GM12878 (cell line): ENCODE results near the gene GRIFIN. TPM values are rescaled to one million over a fixed set of nuclear protein-coding genes. Genes with fewer than 3 reads are reported as not detected.
A peak's percentile ranks its signal among the peaks of the same experiment; 100 is the strongest.

Source experiments
- ATAC-seq: fragments of 200-7000 bp; cut with Tn5 transposase; 3 replicates; pipeline ENCODE4 v1.9.1; 2020; ENCODE audit warnings: mild to moderate bottlenecking, moderate library complexity
- BruUV-seq: library from RNA; stranded (reverse); fragments of 400-500 nt; replicated peaks from 2 replicates; lab custom pipeline; 2021; lab: Mats Ljungman, UMichigan
- CTCF ChIA-PET: fragments of 300-600 bp; sonication (Branson Sonifier 250); formaldehyde crosslinking; extraction: SDS; loops from one replicate; lab custom pipeline; 2021; ENCODE audit warnings: inconsistent platforms; lab: Yijun Ruan, JAX
- POLR2A ChIA-PET: fragments of 350-600 bp; formaldehyde crosslinking; extraction: SDS; loops from one replicate; lab custom pipeline; 2021; ENCODE audit warnings: inconsistent platforms; lab: Charles Lee
- RAD21 ChIA-PET: fragments of 300-600 bp; sonication (Branson Sonifier 250); formaldehyde crosslinking; loops from one replicate; lab custom pipeline; 2023; ENCODE audit warnings: antibody characterized with exemption; ENCODE audit not compliant: unreplicated experiment; lab: Charles Lee
- SMC1A ChIA-PET: fragments of 300-600 bp; sonication (Branson Sonifier 250); formaldehyde crosslinking; loops from one replicate; lab custom pipeline; 2023; ENCODE audit not compliant: unreplicated experiment, uncharacterized antibody; lab: Charles Lee
- DNase-seq: peaks from one replicate; pipeline ENCODE4 v3.0.0-alpha.2; 2011; ENCODE audit warnings: low read depth, low spot score
- FAIRE-seq: peaks from 3 replicates; lab custom pipeline; 2011; peaks lifted over from hg19 to GRCh38; lab: Jason Lieb, UNC
- H2AFZ ChIP-seq: 2 replicates; pipeline ENCODE4 v1.6.0; 2011; ENCODE audit warnings: low read depth, low read length, control low read depth; ENCODE audit not compliant: control insufficient read depth
- H3K27ac ChIP-seq: 2 replicates; pipeline ENCODE4 v1.5.1; 2011; ENCODE audit warnings: control low read depth; ENCODE audit not compliant: control insufficient read depth, insufficient read depth
- H3K27me3 ChIP-seq, 2 experiments: replicated peaks in 1 of 2; 2 replicates each; pipeline versions ENCODE4 v1.6.0 to v1.6.1; 2011; ENCODE audit warnings: low read length in 1 of 2; ENCODE audit not compliant: control insufficient read depth in 2 of 2, insufficient read depth in 2 of 2
- H3K36me3 ChIP-seq, 2 experiments: 2 replicates each; pipeline ENCODE4 v1.5.1; 2011; ENCODE audit warnings: low read length in 1 of 2; ENCODE audit not compliant: control insufficient read depth in 2 of 2, insufficient read depth in 2 of 2
- H3K4me1 ChIP-seq: 2 replicates; pipeline ENCODE4 v1.6.1; 2011; ENCODE audit warnings: mild to moderate bottlenecking, low read length, moderate library complexity, mixed read lengths; ENCODE audit not compliant: control insufficient read depth, insufficient read depth
- H3K4me2 ChIP-seq: 2 replicates; pipeline ENCODE4 v1.6.0; 2011; ENCODE audit warnings: control low read depth; ENCODE audit not compliant: control insufficient read depth, insufficient read depth
- H3K4me3 ChIP-seq: fragments of 200-600 bp; sonication (generic); 2 replicates; pipeline ENCODE4 v1.5.1; 2016
- H3K79me2 ChIP-seq: 2 replicates; pipeline ENCODE4 v1.6.0; 2011; ENCODE audit warnings: low read length; ENCODE audit not compliant: control insufficient read depth, insufficient read depth
- H3K9ac ChIP-seq: 2 replicates; pipeline ENCODE4 v1.8.0; 2011; ENCODE audit warnings: low read length, control low read depth, mixed read lengths; ENCODE audit not compliant: control insufficient read depth, insufficient read depth
- H3K9me3 ChIP-seq: replicated peaks from 3 replicates; pipeline ENCODE4 v1.5.1; 2011; ENCODE audit warnings: mild to moderate bottlenecking, low read length; ENCODE audit not compliant: control insufficient read depth, insufficient read depth
- H4K20me1 ChIP-seq: 2 replicates; pipeline ENCODE4 v1.6.0; 2011; ENCODE audit not compliant: control insufficient read depth, insufficient read depth
- BHLHE40 ChIP-seq, 2 experiments: fragments of 450-650 bp in 1 of 2; IDR thresholded peaks; 2 replicates each; pipeline ENCODE4 v1.6.1; 2011 to 2017; ENCODE audit warnings: low read depth in 2 of 2, borderline replicate concordance in 1 of 2, improper control_type of control experiment in 1 of 2, low read length in 1 of 2, mild to moderate bottlenecking in 1 of 2
- CHD1 ChIP-seq: IDR thresholded peaks from 2 replicates; pipeline ENCODE4 v1.6.1; 2012; ENCODE audit warnings: low read depth, low read length, improper control_type of control experiment
- IRF4 ChIP-seq: IDR thresholded peaks from 2 replicates; pipeline ENCODE4 v1.6.1; 2011; ENCODE audit warnings: low read depth, low read length
- NR2F1 ChIP-seq: fragments of 450-650 bp; conservative IDR thresholded peaks from 2 replicates; pipeline ENCODE4 v1.6.1; 2017; ENCODE audit warnings: mild to moderate bottlenecking
- RAD21 ChIP-seq: IDR thresholded peaks from 2 replicates; pipeline ENCODE4 v1.6.1; 2011; ENCODE audit warnings: mild to moderate bottlenecking, low read depth, low read length, moderate library complexity; ENCODE audit not compliant: insufficient read depth
- SMAD5 ChIP-seq: IDR thresholded peaks from 2 replicates; pipeline ENCODE4 v1.6.1; 2016; ENCODE audit warnings: antibody characterized with exemption, low read depth
- SMC3 ChIP-seq: IDR thresholded peaks from 2 replicates; pipeline ENCODE4 v1.6.1; 2011; ENCODE audit warnings: low read length, improper control_type of control experiment, borderline replicate concordance
- SRF ChIP-seq, 2 experiments: IDR thresholded peaks; 2 replicates each; pipeline ENCODE4 v1.6.1; 2011; ENCODE audit warnings: low read depth in 2 of 2, low read length in 2 of 2, mild to moderate bottlenecking in 1 of 2, moderate library complexity in 1 of 2
- SUPT20H ChIP-seq: IDR thresholded peaks from 2 replicates; pipeline ENCODE4 v1.6.1; 2011; ENCODE audit warnings: low read depth, mild to moderate bottlenecking, low read length, moderate library complexity, borderline replicate concordance; ENCODE audit not compliant: control insufficient read depth
- TCF12 ChIP-seq: IDR thresholded peaks from 2 replicates; pipeline ENCODE4 v1.6.1; 2011; ENCODE audit warnings: low read depth, mild to moderate bottlenecking, low read length
- TCF3 ChIP-seq: IDR thresholded peaks from 2 replicates; pipeline ENCODE4 v1.6.1; 2012; ENCODE audit warnings: low read depth, mild to moderate bottlenecking, low read length, borderline replicate concordance; ENCODE audit not compliant: insufficient read depth
- ZNF274 ChIP-seq: IDR thresholded peaks from one replicate; pipeline ENCODE4 v1.8.0; 2011; ENCODE audit not compliant: insufficient read length, insufficient read depth
- WGBS: methylation state at CpG from one replicate; pipeline ENCODE4 v1.1.6; 2016; ENCODE audit warnings: low lambda C conversion rate; ENCODE audit not compliant: insufficient replicate concordance, insufficient coverage; ENCODE audit errors: missing lambda C conversion rate; 5-methylcytosine and 5-hydroxymethylcytosine counted together
- in situ Hi-C: fragments of 300-500 bp; cut with MboI; formaldehyde crosslinking; loops from 9 replicates; pipeline ENCODE4 v1.14.3; 2018; ENCODE audit warnings: mixed read lengths
- intact Hi-C: fragments of 100-400 bp; cut with micrococcal nuclease; formaldehyde crosslinking; loops from one replicate; pipeline ENCODE4 v1.14.2; 2022; ENCODE audit not compliant: unreplicated experiment
- polyA plus RNA-seq, 11 experiments: library from polyadenylated mRNA; depleted of rRNA in 4 of 11; unstranded in 6 of 11; stranded (reverse) in 5 of 11; fragments of >200 nt; fragmentation: Nextera tagmentation in 4 of 11; fragmentation: Illumina TruSeq in 1 of 11; extraction: Ambion mirVana in 4 of 11; extraction: Trizol in 1 of 11; gene quantifications; 1 replicate in 1 of 11; 2 replicates in 10 of 11; pipeline versions ENCODE4 v1.2.1 to v1.2.3, GENCODE V29; 2011 to 2016; ENCODE audit warnings: inconsistent platforms in 2 of 11, missing spikeins in 2 of 11, low read depth in 1 of 11
- total RNA-seq, 4 experiments: library from RNA; depleted of rRNA in 3 of 4; stranded (reverse); fragments of >200 nt in 3 of 4; fragmentation: Illumina TruSeq in 1 of 4; extraction: Trizol in 1 of 4; gene quantifications; 2 replicates each; pipeline versions ENCODE4 v1.2.1 to v1.2.3, GENCODE V29; 2013 to 2021
- TF ChIP-seq, protein P1 (sequence below): fragments of 450-650 bp; IDR thresholded peaks from 2 replicates; pipeline ENCODE4 v1.6.1; 2017; ENCODE audit warnings: mild to moderate bottlenecking
- TF ChIP-seq, protein P2 (sequence below): IDR thresholded peaks from 2 replicates; pipeline ENCODE4 v1.6.1; 2012; ENCODE audit warnings: low read depth, low read length, improper control_type of control experiment
- TF ChIP-seq, protein P3 (sequence below), 3 experiments: IDR thresholded peaks in 2 of 3; conservative IDR thresholded peaks in 1 of 3; 2 replicates each; pipeline ENCODE4 v1.5.1; 2011; ENCODE audit warnings: low read depth in 3 of 3, low read length in 3 of 3, mild to moderate bottlenecking in 3 of 3, control low read depth in 2 of 3, moderate library complexity in 2 of 3, inconsistent platforms in 1 of 3, mixed read lengths in 1 of 3; ENCODE audit not compliant: control insufficient read depth in 2 of 3, insufficient read depth in 1 of 3; ENCODE audit errors: extremely low read depth in 1 of 3

GRIFIN gene
- total and polyA plus RNA-seq, 10 of the 15 experiments (the other 5 are each of a cell fraction or from before 2014, with no cell fraction given), result not detected

DNA sequence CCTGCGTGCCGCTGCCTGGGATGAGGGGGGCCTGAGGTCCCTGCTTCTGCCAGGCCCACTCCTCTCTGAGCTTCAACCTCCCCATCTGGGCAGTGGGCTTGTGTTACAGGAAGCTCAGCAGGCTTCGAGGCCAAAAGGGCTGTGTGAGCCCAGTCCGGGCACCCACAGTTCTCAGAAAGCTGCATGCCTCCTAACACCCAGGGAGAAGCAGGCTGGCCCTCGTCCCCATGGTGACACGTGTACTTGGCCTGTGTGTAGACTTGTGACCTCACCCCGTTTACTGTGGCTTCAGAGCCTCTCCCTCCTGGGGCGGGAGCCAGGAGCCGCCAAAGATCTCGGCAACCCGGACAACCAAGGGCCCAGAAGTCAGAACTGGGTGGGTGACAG is 2.2 kb upstream of the GRIFIN start (continued):
- TF ChIP-seq SUPT20H, result no peak
- no peak for TF ChIP-seq ZNF274

DNA sequence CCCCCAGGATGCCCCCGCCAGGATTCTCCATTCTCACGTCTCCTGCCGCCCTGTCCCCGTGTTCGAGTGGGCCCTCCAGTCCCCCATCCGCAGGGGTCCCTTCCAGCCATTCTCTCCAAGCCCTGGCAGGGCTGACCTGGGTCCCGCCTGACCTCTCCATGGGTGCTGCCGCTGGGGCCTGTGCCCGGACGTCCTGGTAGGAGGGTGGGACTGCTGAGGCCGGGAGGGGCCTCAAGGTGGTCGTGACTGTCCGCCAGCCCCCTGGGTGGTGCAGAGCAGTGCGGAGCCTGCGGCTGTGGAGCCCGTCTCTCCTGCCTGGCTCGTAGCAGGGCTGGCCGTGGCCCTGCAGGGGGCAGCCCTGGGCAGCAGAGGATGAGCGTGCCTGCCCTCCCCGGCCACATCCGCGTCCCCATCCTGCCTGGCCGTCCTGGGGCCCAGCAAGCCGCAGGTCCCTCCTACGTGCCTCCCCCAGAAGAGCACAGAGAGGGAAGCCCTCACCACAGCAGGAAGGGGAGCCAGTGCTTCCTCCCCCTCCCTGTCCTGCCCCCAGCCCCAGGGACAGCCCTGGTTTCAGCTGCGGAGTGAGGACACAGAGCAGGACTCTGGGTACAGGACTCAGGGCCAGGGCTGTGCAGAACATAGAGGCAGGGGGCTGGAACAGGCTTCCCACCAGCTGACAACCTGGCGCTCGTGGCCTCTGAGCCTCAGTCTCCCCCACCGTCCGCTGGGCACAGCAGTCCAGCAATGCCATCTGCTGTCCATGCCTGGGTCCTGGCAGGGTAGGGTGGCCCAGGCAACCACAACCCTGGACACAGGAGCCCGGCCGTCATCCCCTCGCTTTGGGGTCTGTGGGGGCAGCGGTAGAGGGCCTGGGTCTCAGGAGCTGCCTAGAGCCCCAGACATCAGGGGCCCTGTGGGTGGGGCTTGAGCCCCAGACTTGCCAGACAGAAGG is 1.5 kb upstream of the GRIFIN start:
- Histone ChIP-seq H3K79me2 (no peaks in the 10 kb centered on the region), H4K20me1 (no peaks in the 10 kb centered on the region), H3K4me2 (no peak overlapping the region), H3K27ac (no peak overlapping the region), H2AFZ (no peak overlapping the region), H3K9ac (no peak overlapping the region), H3K9me3 (no peaks in the 10 kb centered on the region; the same call in 2 of the 3 replicates), H3K4me3 (no peak overlapping the region), H3K4me1 (no peaks in the 10 kb centered on the region)
- ChIA-PET POLR2A (no interaction called here), SMC1A (no interaction called here), RAD21 (interaction anchor here (1.0 to 1.4 kb wide), 2 partner anchors 9 to 202 kb away, joined by 3 to 5 read pairs; no protein-coding TSS in a partner anchor)
- in situ Hi-C loops, result no loop called here
- BruUV-seq, result no TSS peak
- intact Hi-C loops, result no loop called here
- FAIRE-seq, result no peak
- no peak for TF ChIP-seq SMAD5
- TF ChIP-seq, protein P1, sequence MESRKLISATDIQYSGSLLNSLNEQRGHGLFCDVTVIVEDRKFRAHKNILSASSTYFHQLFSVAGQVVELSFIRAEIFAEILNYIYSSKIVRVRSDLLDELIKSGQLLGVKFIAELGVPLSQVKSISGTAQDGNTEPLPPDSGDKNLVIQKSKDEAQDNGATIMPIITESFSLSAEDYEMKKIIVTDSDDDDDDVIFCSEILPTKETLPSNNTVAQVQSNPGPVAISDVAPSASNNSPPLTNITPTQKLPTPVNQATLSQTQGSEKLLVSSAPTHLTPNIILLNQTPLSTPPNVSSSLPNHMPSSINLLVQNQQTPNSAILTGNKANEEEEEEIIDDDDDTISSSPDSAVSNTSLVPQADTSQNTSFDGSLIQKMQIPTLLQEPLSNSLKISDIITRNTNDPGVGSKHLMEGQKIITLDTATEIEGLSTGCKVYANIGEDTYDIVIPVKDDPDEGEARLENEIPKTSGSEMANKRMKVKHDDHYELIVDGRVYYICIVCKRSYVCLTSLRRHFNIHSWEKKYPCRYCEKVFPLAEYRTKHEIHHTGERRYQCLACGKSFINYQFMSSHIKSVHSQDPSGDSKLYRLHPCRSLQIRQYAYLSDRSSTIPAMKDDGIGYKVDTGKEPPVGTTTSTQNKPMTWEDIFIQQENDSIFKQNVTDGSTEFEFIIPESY, result no peak
- TF ChIP-seq TCF12, result no peak
- TF ChIP-seq IRF4, result no peak
- TF ChIP-seq, protein P2, sequence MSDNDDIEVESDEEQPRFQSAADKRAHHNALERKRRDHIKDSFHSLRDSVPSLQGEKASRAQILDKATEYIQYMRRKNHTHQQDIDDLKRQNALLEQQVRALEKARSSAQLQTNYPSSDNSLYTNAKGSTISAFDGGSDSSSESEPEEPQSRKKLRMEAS, result no peak
- TF ChIP-seq RAD21, result peak; percentile 49; the same call in 1 of the 2 replicates
- TF ChIP-seq SMC3, result peak; percentile 39; the same call in 1 of the 2 replicates
- TF ChIP-seq TCF3, result no peak
- TF ChIP-seq CHD1, result no peak
- TF ChIP-seq, protein P3, sequence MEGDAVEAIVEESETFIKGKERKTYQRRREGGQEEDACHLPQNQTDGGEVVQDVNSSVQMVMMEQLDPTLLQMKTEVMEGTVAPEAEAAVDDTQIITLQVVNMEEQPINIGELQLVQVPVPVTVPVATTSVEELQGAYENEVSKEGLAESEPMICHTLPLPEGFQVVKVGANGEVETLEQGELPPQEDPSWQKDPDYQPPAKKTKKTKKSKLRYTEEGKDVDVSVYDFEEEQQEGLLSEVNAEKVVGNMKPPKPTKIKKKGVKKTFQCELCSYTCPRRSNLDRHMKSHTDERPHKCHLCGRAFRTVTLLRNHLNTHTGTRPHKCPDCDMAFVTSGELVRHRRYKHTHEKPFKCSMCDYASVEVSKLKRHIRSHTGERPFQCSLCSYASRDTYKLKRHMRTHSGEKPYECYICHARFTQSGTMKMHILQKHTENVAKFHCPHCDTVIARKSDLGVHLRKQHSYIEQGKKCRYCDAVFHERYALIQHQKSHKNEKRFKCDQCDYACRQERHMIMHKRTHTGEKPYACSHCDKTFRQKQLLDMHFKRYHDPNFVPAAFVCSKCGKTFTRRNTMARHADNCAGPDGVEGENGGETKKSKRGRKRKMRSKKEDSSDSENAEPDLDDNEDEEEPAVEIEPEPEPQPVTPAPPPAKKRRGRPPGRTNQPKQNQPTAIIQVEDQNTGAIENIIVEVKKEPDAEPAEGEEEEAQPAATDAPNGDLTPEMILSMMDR (IDR thresholded peaks at IDR 0.05 in 2 of 3, conservative IDR thresholded peaks at IDR 0.05 in 1 of 3; ENCODE audit: control insufficient read depth in 2 of 3, extremely low read depth in 1 of 3, insufficient read depth in 1 of 3, low read depth in 3 of 3, low read length in 3 of 3), result peak; percentile 34 to 74 (median 68); a peak in 4 of 6 replicates
- 0 out of 2 replicates have a peak, but pooled peaks have one; percentile 32 for TF ChIP-seq NR2F1
- TF ChIP-seq SRF (IDR thresholded peaks at IDR 0.05; ENCODE audit: low read depth in 2 of 2, low read length in 2 of 2), result no peak
- peak in 1 of 2 experiments; percentile 37; a peak in 1 of 4 replicates for TF ChIP-seq BHLHE40 (IDR thresholded peaks at IDR 0.05; ENCODE audit: borderline replicate concordance in 1 of 2, low read depth in 2 of 2, low read length in 1 of 2)
- TF ChIP-seq, all 136 proteins: peak for 5
- CTCF ChIA-PET, result interaction anchor here (0.8 to 1.4 kb wide), 3 partner anchors 26 to 173 kb away, joined by 3 read pairs; no protein-coding TSS in a partner anchor
- H3K27me3 ChIP-seq, result no peaks in the 10 kb centered on the region
- 32% methylated on average over 34 of the region's 34 CpGs for WGBS
- no peaks in the 10 kb centered on the region for H3K36me3 ChIP-seq
- DNase-seq, result no peak
- peak; percentile 97 for ATAC-seq
